Rectal smooth muscle tissue (tissue), 1 donor: ENCODE measurements around the gene RNASE11.
"Not testable (repeated sequence)": the region's sequence is repeated elsewhere in the genome, so short reads cannot be mapped to it uniquely, and the experiment has no call there.

Experiments used
- H3K27ac ChIP-seq: one replicate; pipeline ENCODE4 v1.7.0; 2013; ENCODE audit warnings: low read depth, low read length, inconsistent platforms
- H3K27me3 ChIP-seq: one replicate; pipeline ENCODE4 v1.7.0; 2013; ENCODE audit warnings: low read length; ENCODE audit not compliant: control insufficient read depth, insufficient read depth
- H3K36me3 ChIP-seq: one replicate; pipeline ENCODE4 v1.7.0; 2013; ENCODE audit warnings: low read length; ENCODE audit not compliant: control insufficient read depth, insufficient read depth
- H3K4me1 ChIP-seq: one replicate; pipeline ENCODE4 v1.7.0; 2013; ENCODE audit warnings: low read length; ENCODE audit not compliant: control insufficient read depth, insufficient read depth
- H3K4me3 ChIP-seq: one replicate; pipeline ENCODE4 v1.7.0; 2013; ENCODE audit warnings: low read length
- H3K9ac ChIP-seq: one replicate; pipeline ENCODE4 v1.7.0; 2013; ENCODE audit warnings: low read length

The RNASE11 gene

DNA sequence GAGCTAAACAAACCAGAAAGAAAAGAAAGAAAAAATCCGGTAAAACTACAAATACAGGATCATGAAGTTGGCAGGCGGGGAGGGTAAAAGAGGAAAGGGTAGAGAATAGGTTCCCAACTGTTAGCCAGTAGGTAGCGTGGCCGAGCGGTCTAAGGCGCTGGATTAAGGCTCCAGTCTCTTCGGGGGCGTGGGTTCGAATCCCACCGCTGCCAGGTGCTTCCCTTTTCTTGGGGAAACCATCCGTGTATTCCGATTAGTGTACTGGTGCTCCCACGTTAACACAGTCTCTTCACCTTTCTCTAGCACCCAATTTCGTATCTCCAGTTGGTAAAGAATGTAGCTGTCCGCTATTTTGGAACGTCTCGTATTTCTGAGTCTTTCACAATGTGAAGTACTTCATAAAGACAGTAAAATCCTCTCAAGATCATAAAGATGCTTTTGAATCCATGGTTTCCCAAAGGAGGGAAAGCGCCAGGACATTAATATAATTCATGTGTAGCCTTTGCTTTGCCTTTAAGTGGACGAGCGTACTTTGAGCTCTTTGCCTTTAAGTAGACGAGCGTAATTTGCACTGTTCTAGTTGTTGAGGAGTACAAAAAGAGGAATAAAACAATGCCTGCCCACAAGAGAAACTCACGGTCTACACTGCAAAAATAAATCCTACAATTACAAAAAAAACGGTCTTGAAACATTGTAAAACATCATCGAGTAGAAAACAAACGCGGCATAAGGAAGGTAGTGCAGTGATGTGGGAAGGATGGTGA lies 22.4 kb upstream of the RNASE11 start:
- peak overlapping the region; percentile 1 for H3K27ac ChIP-seq
- peak overlapping the region; percentile 90 for H3K4me3 ChIP-seq
- H3K9ac ChIP-seq = peak overlapping the region; percentile 22
- no peaks in the 10 kb centered on the region for H3K36me3 ChIP-seq
- H3K27me3 ChIP-seq = no peaks in the 10 kb centered on the region
- peaks cover 4% of the 10 kb centered on the region for H3K4me1 ChIP-seq

GRCh38 chr14:20609215-20610001 lies 21.6 kb upstream of the RNASE11 start:
- H3K4me1 ChIP-seq = peaks cover 2% of the 10 kb centered on the region
- H3K4me3 ChIP-seq = peak overlapping the region; percentile 90
- H3K27ac ChIP-seq = peak overlapping the region; percentile 1
- no peaks in the 10 kb centered on the region for H3K36me3 ChIP-seq
- H3K9ac ChIP-seq = peak overlapping the region; percentile 22
- H3K27me3 ChIP-seq = no peaks in the 10 kb centered on the region

GRCh38 chr14:20608383-20609110 lies 20.7 kb upstream of the RNASE11 start:
- no peak overlapping the region for H3K9ac ChIP-seq
- H3K4me3 ChIP-seq = no peak overlapping the region
- no peaks in the 10 kb centered on the region for H3K36me3 ChIP-seq
- H3K27me3 ChIP-seq = no peaks in the 10 kb centered on the region
- H3K4me1 ChIP-seq = peaks cover 2% of the 10 kb centered on the region
- H3K27ac ChIP-seq = no peak overlapping the region

- Histone ChIP-seq H3K27ac (no peak overlapping the region), H3K4me3 (no peak overlapping the region), H3K27me3 (no peaks in the 10 kb centered on the region), H3K9ac (no peak overlapping the region), H3K36me3 (no peaks in the 10 kb centered on the region), H3K4me1 (no peaks in the 10 kb centered on the region)
These were observed 19.8 kb upstream of the RNASE11 start for GRCh38 chr14:20607617-20608016.

DNA sequence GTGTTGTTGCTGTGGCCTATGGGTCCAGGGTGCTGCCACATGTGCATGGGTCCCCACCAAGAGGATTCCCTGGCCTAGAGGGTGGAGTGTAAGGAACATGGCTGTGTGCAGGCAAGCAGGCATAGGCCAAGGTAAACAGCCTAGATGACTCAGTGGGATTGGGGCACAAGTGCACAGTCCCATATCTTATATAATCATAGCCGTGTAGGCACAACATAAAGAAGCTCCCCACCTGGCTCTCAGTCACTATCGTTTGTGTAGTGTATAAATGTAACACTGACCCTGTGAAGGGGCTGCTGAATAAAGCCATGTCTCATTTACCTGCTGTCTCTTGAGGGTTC lies 19.1 kb upstream of the RNASE11 start:
- no peak overlapping the region for H3K9ac ChIP-seq
- no peak overlapping the region for H3K4me3 ChIP-seq
- no peaks in the 10 kb centered on the region for H3K36me3 ChIP-seq
- no peaks in the 10 kb centered on the region for H3K4me1 ChIP-seq
- H3K27me3 ChIP-seq = no peaks in the 10 kb centered on the region
- H3K27ac ChIP-seq = no peak overlapping the region

- H3K27me3 ChIP-seq = no peaks in the 10 kb centered on the region
- no peaks in the 10 kb centered on the region for H3K36me3 ChIP-seq
- H3K4me1 ChIP-seq = no peaks in the 10 kb centered on the region
- H3K9ac ChIP-seq = no peak overlapping the region
- no peak overlapping the region for H3K4me3 ChIP-seq
- H3K27ac ChIP-seq = no peak overlapping the region
These were observed 18.5 kb upstream of the RNASE11 start for GRCh38 chr14:20606190-20606901.

- Histone ChIP-seq H3K27ac (no peak overlapping the region), H3K4me1 (no peaks in the 10 kb centered on the region), H3K27me3 (no peaks in the 10 kb centered on the region), H3K9ac (no peak overlapping the region), H3K4me3 (no peak overlapping the region), H3K36me3 (no peaks in the 10 kb centered on the region)
These were observed 16.3 kb upstream of the RNASE11 start for GRCh38 chr14:20603813-20604690.

DNA sequence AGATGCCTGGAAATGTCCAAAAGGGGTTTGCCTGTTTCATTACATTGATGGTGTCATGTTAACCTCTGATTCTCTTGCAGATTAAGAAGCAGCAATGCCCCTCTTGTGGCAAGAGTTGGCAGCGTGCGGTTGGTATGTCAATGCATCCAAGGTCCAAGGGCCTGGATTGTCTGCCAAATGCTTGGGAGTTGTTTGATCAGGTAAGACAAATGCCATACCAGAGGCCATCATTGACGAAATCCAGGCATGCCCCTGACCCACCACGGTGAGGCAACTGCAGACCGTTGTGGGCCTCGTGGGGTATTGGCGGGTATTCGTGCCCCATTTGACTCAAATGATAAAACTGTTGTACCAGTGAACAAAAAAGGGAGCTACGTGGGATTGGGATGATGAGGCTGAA lies 14.8 kb upstream of the RNASE11 start:
- no peaks in the 10 kb centered on the region for H3K4me1 ChIP-seq
- H3K36me3 ChIP-seq = no peaks in the 10 kb centered on the region
- H3K9ac ChIP-seq = no peak overlapping the region
- H3K4me3 ChIP-seq = no peak overlapping the region
- H3K27me3 ChIP-seq = no peaks in the 10 kb centered on the region
- no peak overlapping the region for H3K27ac ChIP-seq

GRCh38 chr14:20601522-20601921 lies 13.7 kb upstream of the RNASE11 start:
- H3K27ac ChIP-seq = no peak overlapping the region
- no peak overlapping the region for H3K4me3 ChIP-seq
- no peaks in the 10 kb centered on the region for H3K4me1 ChIP-seq
- H3K27me3 ChIP-seq = no peaks in the 10 kb centered on the region
- no peak overlapping the region for H3K9ac ChIP-seq
- no peaks in the 10 kb centered on the region for H3K36me3 ChIP-seq

GRCh38 chr14:20597108-20597507 lies 9.3 kb upstream of the RNASE11 start:
- Histone ChIP-seq H3K4me1 (no peaks in the 10 kb centered on the region), H3K4me3 (no peak overlapping the region), H3K27ac (no peak overlapping the region), H3K9ac (no peak overlapping the region), H3K36me3 (no peaks in the 10 kb centered on the region), H3K27me3 (no peaks in the 10 kb centered on the region)

DNA sequence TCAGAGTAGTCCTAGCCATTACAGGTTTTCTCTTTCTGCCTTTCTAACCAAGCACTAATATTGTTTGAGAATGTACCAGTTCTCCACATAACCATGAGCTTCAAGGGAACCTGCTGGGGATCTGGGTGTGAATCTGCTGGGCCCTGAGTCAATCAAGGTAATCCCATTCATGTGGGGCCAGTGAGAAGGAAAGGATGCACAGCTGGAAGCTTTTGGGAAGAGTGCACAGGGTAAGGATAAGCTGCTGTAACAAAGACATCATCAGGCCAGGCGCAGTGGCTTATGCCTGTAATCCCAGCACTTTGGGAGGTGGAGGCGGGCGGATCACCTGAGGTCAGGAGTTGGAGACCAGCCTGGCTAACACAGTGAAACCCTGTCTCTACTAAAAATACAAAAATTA lies 7.9 kb upstream of the RNASE11 start:
- not testable (repeated sequence) for H3K9ac ChIP-seq, H3K4me3 ChIP-seq, H3K4me1 ChIP-seq

More for the DNA sequence above, 7.9 kb upstream of the RNASE11 start:
- not testable (repeated sequence) for H3K36me3 ChIP-seq, H3K27me3 ChIP-seq, H3K27ac ChIP-seq
